OCI-LY1 (cell line): ENCODE measurements around the gene LHX6.

Experiments used
- H2AFZ ChIP-seq: fragments of 200-600 bp; sonication (generic), shearing (Covaris generic); 2 replicates; pipeline ENCODE4 v1.6.0; 2014; ENCODE audit warnings: antibody characterized with exemption, mild to moderate bottlenecking, low read length
- H3F3A ChIP-seq: fragments of 200-600 bp; sonication (generic), shearing (Covaris generic); 2 replicates; pipeline ENCODE4 v1.6.0; 2014; ENCODE audit warnings: mild to moderate bottlenecking, antibody characterized with exemption, low read length, moderate library complexity; ENCODE audit not compliant: insufficient read depth
- H3K27ac ChIP-seq: fragments of 200-600 bp; sonication (generic); 2 replicates; pipeline ENCODE4 v1.5.1; 2014; ENCODE audit warnings: low read length, mixed run types, mild to moderate bottlenecking, low read depth; ENCODE audit not compliant: poor library complexity, severe bottlenecking
- H3K27me3 ChIP-seq: fragments of 200-600 bp; sonication (generic); 2 replicates; pipeline ENCODE4 v1.6.0; 2014; ENCODE audit warnings: antibody characterized with exemption, mild to moderate bottlenecking, low read length, moderate library complexity; ENCODE audit not compliant: insufficient read depth
- H3K36me3 ChIP-seq: fragments of 200-600 bp; sonication (generic); 2 replicates; pipeline ENCODE4 v1.6.1; 2014; ENCODE audit warnings: mild to moderate bottlenecking, antibody characterized with exemption, low read length, moderate library complexity, mixed read lengths; ENCODE audit not compliant: insufficient read depth
- H3K4me1 ChIP-seq: fragments of 200-600 bp; sonication (generic); 2 replicates; pipeline ENCODE4 v1.5.1; 2014; ENCODE audit warnings: mild to moderate bottlenecking, low read length, moderate library complexity; ENCODE audit not compliant: insufficient read depth, severe bottlenecking
- H3K4me2 ChIP-seq: fragments of 200-600 bp; sonication (generic), shearing (Covaris generic); 2 replicates; pipeline ENCODE4 v1.6.1; 2014; ENCODE audit warnings: low read length
- H3K4me3 ChIP-seq: fragments of 200-600 bp; sonication (generic); 2 replicates; pipeline ENCODE4 v1.5.1; 2014; ENCODE audit warnings: low read length, low read depth, mild to moderate bottlenecking, mixed read lengths; ENCODE audit not compliant: poor library complexity, severe bottlenecking
- H3K79me2 ChIP-seq: fragments of 200-600 bp; shearing (Covaris generic); 2 replicates; pipeline ENCODE4 v1.6.1; 2016; ENCODE audit warnings: mixed run types, low read length, mixed read lengths; ENCODE audit not compliant: insufficient read depth
- H3K9ac ChIP-seq: fragments of 200-600 bp; sonication (generic), shearing (Covaris generic); 2 replicates; pipeline ENCODE4 v1.6.1; 2014; ENCODE audit warnings: mild to moderate bottlenecking, low read length, mixed read lengths
- H3K9me2 ChIP-seq: fragments of 200-600 bp; sonication (generic), shearing (Covaris generic); 2 replicates; pipeline ENCODE4 v1.6.1; 2014; ENCODE audit warnings: low read depth, mild to moderate bottlenecking, low read length, mixed read lengths
- H3K9me3 ChIP-seq: fragments of 200-600 bp; shearing (Covaris generic); 2 replicates; pipeline ENCODE4 v1.6.1; 2014; ENCODE audit warnings: low read length, mixed read lengths
- H4K20me1 ChIP-seq: fragments of 200-600 bp; sonication (generic), shearing (Covaris generic); 2 replicates; pipeline ENCODE4 v1.6.0; 2016; ENCODE audit warnings: mild to moderate bottlenecking, low read length; ENCODE audit not compliant: insufficient read depth
- CTCF ChIP-seq: fragments of 200-600 bp; sonication (generic), shearing (Covaris generic); IDR thresholded peaks from 2 replicates; pipeline ENCODE4 v1.5.1; 2017; ENCODE audit warnings: mild to moderate bottlenecking, antibody characterized with exemption, low read length, moderate library complexity, mixed read lengths
- EZH2 ChIP-seq: fragments of 200-600 bp; sonication (generic), shearing (Covaris generic); IDR thresholded peaks from 2 replicates; pipeline ENCODE4 v1.8.0; 2017; ENCODE audit warnings: borderline replicate concordance, mixed run types, mild to moderate bottlenecking, antibody characterized with exemption, low read length, moderate library complexity, mixed read lengths

LHX6 gene

GRCh38 chr9:122206118-122207046, 22.4 kb downstream of the LHX6 start:
- Histone ChIP-seq H3K79me2 (no peaks in the 10 kb centered on the region), H3K9me3 (no peaks in the 10 kb centered on the region), H3K36me3 (no peaks in the 10 kb centered on the region), H4K20me1 (no peaks in the 10 kb centered on the region), H3K27me3 (no peaks in the 10 kb centered on the region; the same call in 1 of the 2 replicates), H3K9ac (no peak overlapping the region), H2AFZ (no peak overlapping the region), H3K4me1 (no peaks in the 10 kb centered on the region), H3K27ac (no peak overlapping the region), H3K9me2 (no peaks in the 10 kb centered on the region), H3K4me3 (no peak overlapping the region), H3K4me2 (no peak overlapping the region), H3F3A (no peaks in the 10 kb centered on the region)
- no peak for TF ChIP-seq CTCF
- TF ChIP-seq EZH2, result no peak

GRCh38 chr9:122205176-122205575, 23.6 kb downstream of the LHX6 start:
- H3K9ac ChIP-seq, result no peak overlapping the region
- TF ChIP-seq EZH2, result no peak
- TF ChIP-seq CTCF, result no peak

GRCh38 chr9:122204491-122204890, 24.3 kb downstream of the LHX6 start:
- H4K20me1 ChIP-seq, result no peaks in the 10 kb centered on the region
- TF ChIP-seq CTCF (no peak), EZH2 (no peak)
- H3K9me3 ChIP-seq, result no peaks in the 10 kb centered on the region
- H3F3A ChIP-seq, result no peaks in the 10 kb centered on the region
- H3K9ac ChIP-seq, result no peak overlapping the region
- H3K9me2 ChIP-seq, result no peaks in the 10 kb centered on the region
- no peaks in the 10 kb centered on the region for H3K79me2 ChIP-seq
- no peaks in the 10 kb centered on the region for H3K27me3 ChIP-seq
- H3K4me2 ChIP-seq, result no peak overlapping the region
- no peaks in the 10 kb centered on the region for H3K4me1 ChIP-seq
- H3K27ac ChIP-seq, result no peak overlapping the region
- no peak overlapping the region for H2AFZ ChIP-seq
- H3K36me3 ChIP-seq, result no peaks in the 10 kb centered on the region
- H3K4me3 ChIP-seq, result no peak overlapping the region

More at GRCh38 chr9:122205176-122205575, 23.6 kb downstream of the LHX6 start:
- Histone ChIP-seq H3K36me3 (no peaks in the 10 kb centered on the region), H3K79me2 (no peaks in the 10 kb centered on the region), H3K4me2 (no peak overlapping the region), H3K9me3 (no peaks in the 10 kb centered on the region), H4K20me1 (no peaks in the 10 kb centered on the region), H3K27ac (no peak overlapping the region), H3K9me2 (no peaks in the 10 kb centered on the region), H3K27me3 (no peaks in the 10 kb centered on the region), H3K4me3 (no peak overlapping the region), H2AFZ (no peak overlapping the region), H3K4me1 (no peaks in the 10 kb centered on the region), H3F3A (no peaks in the 10 kb centered on the region)
